ENCODE data around the gene PLLP. TPM values are rescaled to one million over a fixed set of nuclear protein-coding genes. Genes with fewer than 3 reads are reported as not detected.

PLLP gene
- total RNA-seq, 1 experiment from 2014 or later, result 0.72 TPM

DNA sequence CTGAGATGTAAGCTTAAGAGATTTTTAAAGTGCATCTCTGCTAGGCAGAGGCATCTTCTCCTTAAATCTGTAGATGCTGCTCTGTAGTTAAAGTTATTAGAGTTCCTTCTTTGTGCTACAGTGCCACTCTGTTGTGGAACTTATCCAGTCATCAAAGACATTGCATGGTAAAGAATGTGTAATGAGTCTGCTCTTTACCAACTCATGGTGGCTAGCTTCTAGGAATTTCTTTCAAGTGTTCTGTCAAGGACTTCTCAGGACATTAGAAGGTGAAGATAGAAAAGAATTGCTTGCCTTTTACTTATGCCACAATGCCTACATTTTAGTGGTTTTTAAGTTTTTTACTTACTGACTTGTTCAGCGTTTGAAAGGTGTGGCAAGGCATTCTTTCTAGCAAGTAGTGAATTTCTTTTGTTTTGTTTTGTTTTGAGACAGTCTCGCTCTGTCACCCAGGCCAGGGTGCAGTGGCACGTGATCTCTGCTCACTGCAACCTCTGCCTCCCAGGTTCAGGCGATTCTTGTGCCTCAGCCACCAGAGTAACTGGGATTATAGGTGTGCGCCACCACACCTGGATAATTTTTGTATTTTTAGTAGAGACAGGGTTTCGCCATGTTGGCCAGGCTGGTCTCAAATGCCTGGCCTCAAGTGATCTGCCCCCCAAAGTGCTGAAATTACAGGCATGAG lies 59.7 kb downstream of the PLLP start:
- no peaks in the 10 kb centered on the region for H3K9me3 ChIP-seq (ENCODE audit: control insufficient read depth, insufficient read depth, low read depth, low read length)
- TF ChIP-seq TCF7L2 (IDR thresholded peaks at IDR 0.05; ENCODE audit: low read depth, low read length) (no peak), SIN3A (IDR thresholded peaks at IDR 0.05; ENCODE audit: borderline replicate concordance, insufficient read depth, low read depth, low read length) (no peak), POLR2AphosphoS5 (IDR thresholded peaks at IDR 0.05; ENCODE audit: low read depth, low read length) (no peak)
- TF ChIP-seq, protein P1, sequence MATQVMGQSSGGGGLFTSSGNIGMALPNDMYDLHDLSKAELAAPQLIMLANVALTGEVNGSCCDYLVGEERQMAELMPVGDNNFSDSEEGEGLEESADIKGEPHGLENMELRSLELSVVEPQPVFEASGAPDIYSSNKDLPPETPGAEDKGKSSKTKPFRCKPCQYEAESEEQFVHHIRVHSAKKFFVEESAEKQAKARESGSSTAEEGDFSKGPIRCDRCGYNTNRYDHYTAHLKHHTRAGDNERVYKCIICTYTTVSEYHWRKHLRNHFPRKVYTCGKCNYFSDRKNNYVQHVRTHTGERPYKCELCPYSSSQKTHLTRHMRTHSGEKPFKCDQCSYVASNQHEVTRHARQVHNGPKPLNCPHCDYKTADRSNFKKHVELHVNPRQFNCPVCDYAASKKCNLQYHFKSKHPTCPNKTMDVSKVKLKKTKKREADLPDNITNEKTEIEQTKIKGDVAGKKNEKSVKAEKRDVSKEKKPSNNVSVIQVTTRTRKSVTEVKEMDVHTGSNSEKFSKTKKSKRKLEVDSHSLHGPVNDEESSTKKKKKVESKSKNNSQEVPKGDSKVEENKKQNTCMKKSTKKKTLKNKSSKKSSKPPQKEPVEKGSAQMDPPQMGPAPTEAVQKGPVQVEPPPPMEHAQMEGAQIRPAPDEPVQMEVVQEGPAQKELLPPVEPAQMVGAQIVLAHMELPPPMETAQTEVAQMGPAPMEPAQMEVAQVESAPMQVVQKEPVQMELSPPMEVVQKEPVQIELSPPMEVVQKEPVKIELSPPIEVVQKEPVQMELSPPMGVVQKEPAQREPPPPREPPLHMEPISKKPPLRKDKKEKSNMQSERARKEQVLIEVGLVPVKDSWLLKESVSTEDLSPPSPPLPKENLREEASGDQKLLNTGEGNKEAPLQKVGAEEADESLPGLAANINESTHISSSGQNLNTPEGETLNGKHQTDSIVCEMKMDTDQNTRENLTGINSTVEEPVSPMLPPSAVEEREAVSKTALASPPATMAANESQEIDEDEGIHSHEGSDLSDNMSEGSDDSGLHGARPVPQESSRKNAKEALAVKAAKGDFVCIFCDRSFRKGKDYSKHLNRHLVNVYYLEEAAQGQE (IDR thresholded peaks at IDR 0.05; ENCODE audit: insufficient read depth in 1 of 2, low read depth in 2 of 2, low read length in 1 of 2), result no peak
- TF ChIP-seq, protein P2, sequence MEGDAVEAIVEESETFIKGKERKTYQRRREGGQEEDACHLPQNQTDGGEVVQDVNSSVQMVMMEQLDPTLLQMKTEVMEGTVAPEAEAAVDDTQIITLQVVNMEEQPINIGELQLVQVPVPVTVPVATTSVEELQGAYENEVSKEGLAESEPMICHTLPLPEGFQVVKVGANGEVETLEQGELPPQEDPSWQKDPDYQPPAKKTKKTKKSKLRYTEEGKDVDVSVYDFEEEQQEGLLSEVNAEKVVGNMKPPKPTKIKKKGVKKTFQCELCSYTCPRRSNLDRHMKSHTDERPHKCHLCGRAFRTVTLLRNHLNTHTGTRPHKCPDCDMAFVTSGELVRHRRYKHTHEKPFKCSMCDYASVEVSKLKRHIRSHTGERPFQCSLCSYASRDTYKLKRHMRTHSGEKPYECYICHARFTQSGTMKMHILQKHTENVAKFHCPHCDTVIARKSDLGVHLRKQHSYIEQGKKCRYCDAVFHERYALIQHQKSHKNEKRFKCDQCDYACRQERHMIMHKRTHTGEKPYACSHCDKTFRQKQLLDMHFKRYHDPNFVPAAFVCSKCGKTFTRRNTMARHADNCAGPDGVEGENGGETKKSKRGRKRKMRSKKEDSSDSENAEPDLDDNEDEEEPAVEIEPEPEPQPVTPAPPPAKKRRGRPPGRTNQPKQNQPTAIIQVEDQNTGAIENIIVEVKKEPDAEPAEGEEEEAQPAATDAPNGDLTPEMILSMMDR (IDR thresholded peaks at IDR 0.05), result no peak
- ChIA-PET POLR2A (no interaction called here), CTCF (no interaction called here)
- no peak for DNase-seq (ENCODE audit: low read depth, low spot score)
- intact Hi-C loops (cut with micrococcal nuclease; ENCODE audit: unreplicated experiment), result no loop called here
- no peaks in the 10 kb centered on the region for H3K27me3 ChIP-seq (ENCODE audit: control insufficient read depth, insufficient read depth, low read length)
- no TSS peak for BruUV-seq (replicated peaks)
- no peaks in the 10 kb centered on the region for H3K4me1 ChIP-seq (ENCODE audit: control insufficient read depth, insufficient read depth, low read length)
- in situ Hi-C loops (cut with HindIII; ENCODE audit: low pct_unique_long_range_greater_than_20kb, low sequenced_read_pairs), result no loop called here
- no peak overlapping the region for H3K27ac ChIP-seq (ENCODE audit: low read length)
- H3K36me3 ChIP-seq (ENCODE audit: control insufficient read depth, insufficient read depth, low read length), result peaks cover 16% of the 10 kb centered on the region
- H3K4me3 ChIP-seq (ENCODE audit: low read depth in 2 of 2, low read length in 2 of 2), result no peak overlapping the region
- no peak for ATAC-seq

DNA sequence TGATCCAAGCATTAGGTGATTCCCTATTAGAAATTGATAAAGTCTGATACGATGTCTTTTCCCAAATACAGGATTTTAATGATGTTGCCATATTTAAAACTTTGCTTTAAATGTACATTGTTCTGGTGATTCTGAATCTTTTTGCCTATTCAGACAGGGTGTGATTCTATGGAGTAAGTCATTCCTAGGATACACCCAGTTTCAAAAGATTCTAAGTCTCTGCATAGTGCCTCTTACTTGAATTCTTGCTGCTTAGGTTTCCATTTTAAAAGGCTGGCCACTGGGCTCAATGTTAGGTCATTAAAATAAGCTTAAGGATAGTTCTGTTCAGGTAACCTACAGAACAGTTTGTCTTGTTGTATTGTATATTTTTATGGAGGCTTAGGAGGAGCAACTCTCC lies 61.4 kb downstream of the PLLP start:
- Histone ChIP-seq H3K27me3 (ENCODE audit: control insufficient read depth, insufficient read depth, low read length) (no peaks in the 10 kb centered on the region), H3K4me1 (ENCODE audit: control insufficient read depth, insufficient read depth, low read length) (no peaks in the 10 kb centered on the region), H3K4me3 (ENCODE audit: low read depth in 2 of 2, low read length in 2 of 2) (no peak overlapping the region), H3K27ac (ENCODE audit: low read length) (no peak overlapping the region), H3K36me3 (ENCODE audit: control insufficient read depth, insufficient read depth, low read length) (peaks cover 16% of the 10 kb centered on the region), H3K9me3 (ENCODE audit: control insufficient read depth, insufficient read depth, low read depth, low read length) (no peaks in the 10 kb centered on the region)
- TF ChIP-seq TCF7L2 (IDR thresholded peaks at IDR 0.05; ENCODE audit: low read depth, low read length) (no peak), POLR2AphosphoS5 (IDR thresholded peaks at IDR 0.05; ENCODE audit: low read depth, low read length) (no peak), SIN3A (IDR thresholded peaks at IDR 0.05; ENCODE audit: borderline replicate concordance, insufficient read depth, low read depth, low read length) (no peak)
- TF ChIP-seq, protein P1 (IDR thresholded peaks at IDR 0.05; ENCODE audit: insufficient read depth in 1 of 2, low read depth in 2 of 2, low read length in 1 of 2), result no peak
- TF ChIP-seq, protein P2 (IDR thresholded peaks at IDR 0.05), result no peak
- DNase-seq (ENCODE audit: low read depth, low spot score) (no peak), ATAC-seq (no peak)
- in situ Hi-C loops (cut with HindIII; ENCODE audit: low pct_unique_long_range_greater_than_20kb, low sequenced_read_pairs), result no loop called here
- no TSS peak for BruUV-seq (replicated peaks)
- ChIA-PET POLR2A (no interaction called here), CTCF (no interaction called here)
- intact Hi-C loops (cut with micrococcal nuclease; ENCODE audit: unreplicated experiment), result no loop called here
